Measurements from ENCODE around the gene GDE1.
A peak's percentile ranks its signal among the peaks of the same experiment; 100 is the strongest.

The GDE1 gene

DNA sequence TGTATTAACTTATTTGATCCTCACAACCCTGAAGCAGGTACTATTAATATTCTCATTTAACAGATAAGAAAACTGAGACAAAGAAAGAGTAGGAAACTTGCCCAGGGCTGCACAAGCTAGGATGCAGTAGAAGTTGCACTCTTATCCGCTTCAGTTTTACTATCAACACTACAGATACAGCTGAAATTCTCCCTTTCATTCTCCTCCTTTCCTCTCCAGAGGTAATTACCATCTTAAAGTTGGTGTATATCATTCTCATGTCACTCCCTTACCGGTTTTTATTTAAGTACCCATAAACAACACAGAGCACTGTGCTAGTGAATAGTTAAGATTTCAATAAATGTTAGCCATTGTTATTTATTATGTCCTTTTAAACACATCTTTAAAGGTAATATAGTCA lies 3.5 kb downstream of the GDE1 start:
- Histone ChIP-seq H3K27me3 (replicated peaks in 2 of 5; ENCODE audit: control insufficient read depth in 4 of 5, insufficient read depth in 5 of 5, low read length in 4 of 5) (no peaks in the 10 kb centered on the region), H3K36me3 (ENCODE audit: control insufficient read depth in 4 of 4, insufficient read depth in 4 of 4, low read length in 3 of 4) (peaks cover 7 to 25% (median 17%) of the 10 kb centered on the region in 4 experiments), H3K4me1 (ENCODE audit: control extremely low read depth in 1 of 4, control insufficient read depth in 4 of 4, insufficient read depth in 4 of 4, low read length in 3 of 4) (peaks cover 13 to 41% (median 30%) of the 10 kb centered on the region in 4 experiments), H3K9me3 (ENCODE audit: control extremely low read depth in 1 of 5, control insufficient read depth in 4 of 5, insufficient read depth in 2 of 5, low read depth in 1 of 5, low read length in 4 of 5) (no peaks in the 10 kb centered on the region), H3K27ac (ENCODE audit: insufficient read depth in 1 of 2, low read depth in 1 of 2, low read length in 2 of 2, poor library complexity in 1 of 2, severe bottlenecking in 2 of 2) (no peak overlapping the region), H3K4me3 (ENCODE audit: control insufficient read depth in 1 of 7, extremely low read depth in 1 of 7, insufficient read depth in 4 of 7, low read depth in 2 of 7, low read length in 6 of 7) (no peak overlapping the region)
- DNase-seq: no peak
- no CpG with 5 or more reads among the region's 2 CpGs for WGBS (ENCODE audit: insufficient coverage)
- POLR2A ChIA-PET: no interaction called here
- CTCF ChIA-PET: interaction anchor here (0.9 to 7.0 kb wide), 3 partner anchors 12 to 431 kb away, joined by 3 to 36 read pairs (median 5); no protein-coding TSS in a partner anchor

DNA sequence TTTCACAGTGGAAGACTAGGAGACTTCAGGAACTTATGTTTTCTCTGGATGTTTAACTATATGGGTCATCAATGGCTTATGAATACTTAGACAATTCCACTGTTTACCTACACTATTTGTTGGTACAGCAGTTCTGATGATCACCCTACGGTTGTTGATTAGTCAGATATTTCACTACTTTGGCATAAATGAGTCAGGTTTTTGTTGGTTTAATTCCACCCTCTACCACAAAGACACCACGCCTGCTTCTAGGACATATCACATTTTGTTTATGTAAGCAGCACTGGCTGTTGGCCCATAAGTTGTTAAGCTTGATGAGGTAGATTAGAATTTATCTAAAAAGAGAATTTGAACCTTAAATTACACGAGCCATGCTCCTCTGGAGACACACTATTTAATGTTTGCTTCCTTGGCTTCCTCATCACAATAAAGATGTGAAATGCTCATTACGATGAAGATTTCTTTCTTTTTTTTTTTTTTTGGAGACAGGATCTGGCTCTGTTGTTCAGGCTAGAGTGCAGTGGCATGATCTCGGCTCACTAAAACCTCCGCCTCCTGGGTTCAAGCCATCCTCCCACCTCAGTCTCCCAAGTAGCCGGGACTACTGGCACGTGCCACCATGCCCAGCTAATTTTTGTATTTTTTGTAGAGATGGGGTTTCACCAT lies 4.3 kb downstream of the GDE1 start:
- Histone ChIP-seq H3K4me3 (ENCODE audit: control insufficient read depth in 1 of 7, extremely low read depth in 1 of 7, insufficient read depth in 4 of 7, low read depth in 2 of 7, low read length in 6 of 7) (no peak overlapping the region), H3K9me3 (ENCODE audit: control extremely low read depth in 1 of 5, control insufficient read depth in 4 of 5, insufficient read depth in 2 of 5, low read depth in 1 of 5, low read length in 4 of 5) (no peaks in the 10 kb centered on the region), H3K4me1 (ENCODE audit: control extremely low read depth in 1 of 4, control insufficient read depth in 4 of 4, insufficient read depth in 4 of 4, low read length in 3 of 4) (peaks cover 13 to 38% (median 28%) of the 10 kb centered on the region in 4 experiments), H3K27me3 (replicated peaks in 2 of 5; ENCODE audit: control insufficient read depth in 4 of 5, insufficient read depth in 5 of 5, low read length in 4 of 5) (no peaks in the 10 kb centered on the region), H3K36me3 (ENCODE audit: control insufficient read depth in 4 of 4, insufficient read depth in 4 of 4, low read length in 3 of 4) (peaks cover 7 to 25% (median 17%) of the 10 kb centered on the region in 4 experiments), H3K27ac (ENCODE audit: insufficient read depth in 1 of 2, low read depth in 1 of 2, low read length in 2 of 2, poor library complexity in 1 of 2, severe bottlenecking in 2 of 2) (no peak overlapping the region)
- CTCF ChIA-PET: interaction anchor here (1.7 to 7.0 kb wide), 2 partner anchors 12 to 15 kb away, joined by 5 to 36 read pairs; no protein-coding TSS in a partner anchor
- 96% methylated on average over 4 of the region's 8 CpGs for WGBS (ENCODE audit: insufficient coverage)
- peak in 2 of 3 donors; percentile 28 to 56 for DNase-seq
- POLR2A ChIA-PET: no interaction called here

DNA sequence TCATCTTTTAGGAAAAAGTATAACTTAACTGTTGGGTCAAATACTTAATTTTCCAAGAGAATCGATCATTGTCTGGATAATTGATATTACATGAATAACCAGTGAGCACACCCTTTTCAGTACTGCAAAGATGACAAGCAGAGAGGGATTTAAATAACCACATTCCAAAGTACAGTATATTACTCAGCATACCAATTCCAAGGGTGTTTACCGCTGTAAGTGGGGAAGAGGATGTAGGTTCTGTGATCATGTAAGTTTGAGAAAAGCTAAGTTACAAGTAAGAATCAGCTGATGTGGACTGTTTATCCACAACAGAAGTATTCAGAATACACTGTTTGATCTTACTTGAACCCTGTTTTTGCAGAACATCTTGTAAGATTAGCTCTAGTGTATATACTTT lies 6.1 kb downstream of the GDE1 start:
- POLR2A ChIA-PET: no interaction called here
- no peak overlapping the region for H3K27ac ChIP-seq (ENCODE audit: insufficient read depth in 1 of 2, low read depth in 1 of 2, low read length in 2 of 2, poor library complexity in 1 of 2, severe bottlenecking in 2 of 2)

DNA sequence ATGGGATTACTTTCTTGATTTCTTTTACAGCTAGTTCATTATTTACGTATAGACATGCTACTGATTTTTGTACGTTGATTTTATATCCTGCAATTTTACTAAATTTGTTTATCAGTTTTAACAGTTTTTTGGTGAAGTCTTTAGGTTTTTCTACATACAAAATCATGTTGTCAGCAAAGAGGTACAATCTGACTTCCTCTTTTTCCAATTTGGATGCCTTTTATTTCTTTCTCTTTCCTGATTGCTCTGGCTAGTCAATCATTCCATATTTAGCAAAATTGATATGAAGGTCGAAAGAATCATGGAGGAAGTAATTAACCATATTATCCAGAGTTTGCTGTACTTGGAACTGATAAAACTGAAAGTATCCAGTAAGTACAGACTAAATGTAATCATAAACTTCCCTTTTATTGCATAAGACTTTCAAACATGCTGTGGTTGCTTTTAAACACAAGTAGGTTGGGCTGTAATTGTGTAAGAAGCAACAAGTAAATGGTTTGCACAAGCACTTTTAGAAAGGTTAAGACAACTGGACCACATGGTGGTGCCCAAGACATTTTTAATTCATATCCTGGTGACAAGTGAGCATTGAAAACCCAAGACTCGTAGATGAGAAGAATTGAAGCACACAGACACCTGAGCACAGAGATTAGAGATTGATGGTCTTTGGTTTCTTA lies 8.4 kb downstream of the GDE1 start:
- Histone ChIP-seq H3K4me1 (ENCODE audit: control extremely low read depth in 1 of 4, control insufficient read depth in 4 of 4, insufficient read depth in 4 of 4, low read length in 3 of 4) (peaks cover 5 to 17% (median 8%) of the 10 kb centered on the region in 4 experiments), H3K4me3 (ENCODE audit: control insufficient read depth in 1 of 7, extremely low read depth in 1 of 7, insufficient read depth in 4 of 7, low read depth in 2 of 7, low read length in 6 of 7) (peak overlapping the region in 5 of 7 experiments; percentile 14 to 69 (median 49)), H3K9me3 (ENCODE audit: control extremely low read depth in 1 of 5, control insufficient read depth in 4 of 5, insufficient read depth in 2 of 5, low read depth in 1 of 5, low read length in 4 of 5) (no peaks in the 10 kb centered on the region), H3K36me3 (ENCODE audit: control insufficient read depth in 4 of 4, insufficient read depth in 4 of 4, low read length in 3 of 4) (peaks cover 5 to 36% (median 23%) of the 10 kb centered on the region in 4 experiments), H3K27me3 (replicated peaks in 2 of 5; ENCODE audit: control insufficient read depth in 4 of 5, insufficient read depth in 5 of 5, low read length in 4 of 5) (no peaks in the 10 kb centered on the region), H3K27ac (ENCODE audit: insufficient read depth in 1 of 2, low read depth in 1 of 2, low read length in 2 of 2, poor library complexity in 1 of 2, severe bottlenecking in 2 of 2) (peak overlapping the region in 1 of 2 experiments; percentile 31)
- ChIA-PET POLR2A (interaction anchor here (0.6 kb wide), 1 partner anchor 1113 kb away, joined by 3 read pairs; no protein-coding TSS in a partner anchor), CTCF (interaction anchor here (1.1 to 7.0 kb wide), 2 partner anchors 11 to 41 kb away, joined by 3 to 36 read pairs; no protein-coding TSS in a partner anchor)
- WGBS (ENCODE audit: insufficient coverage): 43% methylated on average over 1 of the region's 4 CpGs
- DNase-seq: peak in 2 of 3 donors; percentile 59 to 76

More for the DNA sequence above, 6.1 kb downstream of the GDE1 start:
- CTCF ChIA-PET: interaction anchor here (7.0 kb wide), 1 partner anchor 13 kb away, joined by 36 read pairs; no protein-coding TSS in a partner anchor
- Histone ChIP-seq H3K27me3 (replicated peaks in 2 of 5; ENCODE audit: control insufficient read depth in 4 of 5, insufficient read depth in 5 of 5, low read length in 4 of 5) (no peaks in the 10 kb centered on the region), H3K4me1 (ENCODE audit: control extremely low read depth in 1 of 4, control insufficient read depth in 4 of 4, insufficient read depth in 4 of 4, low read length in 3 of 4) (peaks cover 7 to 27% (median 18%) of the 10 kb centered on the region in 4 experiments), H3K9me3 (ENCODE audit: control extremely low read depth in 1 of 5, control insufficient read depth in 4 of 5, insufficient read depth in 2 of 5, low read depth in 1 of 5, low read length in 4 of 5) (no peaks in the 10 kb centered on the region), H3K4me3 (ENCODE audit: control insufficient read depth in 1 of 7, extremely low read depth in 1 of 7, insufficient read depth in 4 of 7, low read depth in 2 of 7, low read length in 6 of 7) (no peak overlapping the region), H3K36me3 (ENCODE audit: control insufficient read depth in 4 of 4, insufficient read depth in 4 of 4, low read length in 3 of 4) (peaks cover 7 to 25% (median 17%) of the 10 kb centered on the region in 4 experiments)
- WGBS (ENCODE audit: insufficient coverage): no CpG with 5 or more reads among the region's 2 CpGs
- no peak for DNase-seq

DNA sequence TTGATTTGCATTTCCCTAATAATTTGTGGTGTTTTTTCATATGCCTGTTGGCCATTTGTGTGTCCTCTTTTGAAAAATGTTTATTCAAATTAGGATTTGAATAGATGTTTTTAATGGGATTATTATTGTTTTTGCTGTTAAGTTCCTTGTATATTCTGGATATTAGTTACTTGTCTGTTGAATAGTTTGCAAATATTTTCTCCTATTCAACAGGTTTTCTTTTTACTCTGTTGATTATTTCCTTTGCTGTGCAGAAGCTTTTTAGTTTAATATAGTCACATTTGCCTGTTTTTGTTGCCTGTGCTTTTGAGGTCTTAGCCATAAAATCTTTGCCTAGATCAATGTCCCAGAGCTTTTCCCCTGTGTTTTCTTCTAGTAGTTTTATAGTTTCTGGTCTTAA lies 9.6 kb downstream of the GDE1 start:
- Histone ChIP-seq H3K4me1 (ENCODE audit: control extremely low read depth in 1 of 4, control insufficient read depth in 4 of 4, insufficient read depth in 4 of 4, low read length in 3 of 4) (peaks cover 5 to 17% (median 8%) of the 10 kb centered on the region in 4 experiments), H3K36me3 (ENCODE audit: control insufficient read depth in 4 of 4, insufficient read depth in 4 of 4, low read length in 3 of 4) (peaks cover 11 to 47% (median 28%) of the 10 kb centered on the region in 4 experiments), H3K27me3 (replicated peaks in 2 of 5; ENCODE audit: control insufficient read depth in 4 of 5, insufficient read depth in 5 of 5, low read length in 4 of 5) (no peaks in the 10 kb centered on the region), H3K9me3 (ENCODE audit: control extremely low read depth in 1 of 5, control insufficient read depth in 4 of 5, insufficient read depth in 2 of 5, low read depth in 1 of 5, low read length in 4 of 5) (no peaks in the 10 kb centered on the region), H3K4me3 (ENCODE audit: control insufficient read depth in 1 of 7, extremely low read depth in 1 of 7, insufficient read depth in 4 of 7, low read depth in 2 of 7, low read length in 6 of 7) (no peak overlapping the region), H3K27ac (ENCODE audit: insufficient read depth in 1 of 2, low read depth in 1 of 2, low read length in 2 of 2, poor library complexity in 1 of 2, severe bottlenecking in 2 of 2) (no peak overlapping the region)
- ChIA-PET CTCF (interaction anchor here (7.0 kb wide), 1 partner anchor 10 kb away, joined by 36 read pairs; no protein-coding TSS in a partner anchor), POLR2A (no interaction called here)
- DNase-seq: no peak

DNA sequence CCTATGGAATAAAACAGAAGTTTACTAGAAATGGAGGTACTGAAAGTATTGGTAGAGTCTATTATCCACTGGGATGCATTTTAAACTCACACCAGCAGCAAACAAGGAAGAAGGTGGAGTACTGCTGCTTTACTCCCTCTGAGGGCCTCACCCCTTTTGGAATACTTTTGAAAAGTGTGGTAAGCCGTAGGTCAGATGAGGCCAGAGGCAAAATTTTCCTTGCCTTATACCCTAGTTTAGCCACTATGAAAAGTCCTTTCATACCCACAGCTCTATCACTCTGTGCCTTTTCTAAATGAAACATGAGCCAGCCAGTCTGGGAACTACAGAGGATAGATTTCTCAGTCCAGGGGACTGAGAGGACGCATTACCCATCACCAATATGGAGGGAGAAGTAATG lies 14.0 kb downstream of the GDE1 start:
- Histone ChIP-seq H3K9me3 (ENCODE audit: control extremely low read depth in 1 of 5, control insufficient read depth in 4 of 5, insufficient read depth in 2 of 5, low read depth in 1 of 5, low read length in 4 of 5) (no peaks in the 10 kb centered on the region), H3K36me3 (ENCODE audit: control insufficient read depth in 4 of 4, insufficient read depth in 4 of 4, low read length in 3 of 4) (peaks cover 11 to 67% (median 41%) of the 10 kb centered on the region in 4 experiments), H3K27me3 (replicated peaks in 2 of 5; ENCODE audit: control insufficient read depth in 4 of 5, insufficient read depth in 5 of 5, low read length in 4 of 5) (no peaks in the 10 kb centered on the region), H3K4me3 (ENCODE audit: control insufficient read depth in 1 of 7, extremely low read depth in 1 of 7, insufficient read depth in 4 of 7, low read depth in 2 of 7, low read length in 6 of 7) (no peak overlapping the region), H3K4me1 (ENCODE audit: control extremely low read depth in 1 of 4, control insufficient read depth in 4 of 4, insufficient read depth in 4 of 4, low read length in 3 of 4) (peaks cover 0 to under 1% (median 0%) of the 10 kb centered on the region in 4 experiments), H3K27ac (ENCODE audit: insufficient read depth in 1 of 2, low read depth in 1 of 2, low read length in 2 of 2, poor library complexity in 1 of 2, severe bottlenecking in 2 of 2) (no peak overlapping the region)
- POLR2A ChIA-PET: interaction anchor here (1.1 kb wide), 1 partner anchor 13 kb away, joined by 3 read pairs; no protein-coding TSS in a partner anchor
- 100% methylated on average over 1 of the region's 2 CpGs for WGBS (ENCODE audit: insufficient coverage)
- CTCF ChIA-PET: interaction anchor here (1.0 to 3.5 kb wide), 3 partner anchors 12 to 119 kb away, joined by 3 to 11 read pairs (median 3); no protein-coding TSS in a partner anchor
- DNase-seq: no peak

Data from common myeloid progenitor, CD34-positive (primary cell).